Islet precursor cell (in vitro differentiated cells): ENCODE measurements around the gene LIMS2.
A peak's percentile ranks its signal among the peaks of the same experiment; 100 is the strongest.

ENCODE experiments used
- DNase-seq: peaks from one replicate; pipeline ENCODE4 v3.0.0-alpha.2; 2018

LIMS2 gene

DNA sequence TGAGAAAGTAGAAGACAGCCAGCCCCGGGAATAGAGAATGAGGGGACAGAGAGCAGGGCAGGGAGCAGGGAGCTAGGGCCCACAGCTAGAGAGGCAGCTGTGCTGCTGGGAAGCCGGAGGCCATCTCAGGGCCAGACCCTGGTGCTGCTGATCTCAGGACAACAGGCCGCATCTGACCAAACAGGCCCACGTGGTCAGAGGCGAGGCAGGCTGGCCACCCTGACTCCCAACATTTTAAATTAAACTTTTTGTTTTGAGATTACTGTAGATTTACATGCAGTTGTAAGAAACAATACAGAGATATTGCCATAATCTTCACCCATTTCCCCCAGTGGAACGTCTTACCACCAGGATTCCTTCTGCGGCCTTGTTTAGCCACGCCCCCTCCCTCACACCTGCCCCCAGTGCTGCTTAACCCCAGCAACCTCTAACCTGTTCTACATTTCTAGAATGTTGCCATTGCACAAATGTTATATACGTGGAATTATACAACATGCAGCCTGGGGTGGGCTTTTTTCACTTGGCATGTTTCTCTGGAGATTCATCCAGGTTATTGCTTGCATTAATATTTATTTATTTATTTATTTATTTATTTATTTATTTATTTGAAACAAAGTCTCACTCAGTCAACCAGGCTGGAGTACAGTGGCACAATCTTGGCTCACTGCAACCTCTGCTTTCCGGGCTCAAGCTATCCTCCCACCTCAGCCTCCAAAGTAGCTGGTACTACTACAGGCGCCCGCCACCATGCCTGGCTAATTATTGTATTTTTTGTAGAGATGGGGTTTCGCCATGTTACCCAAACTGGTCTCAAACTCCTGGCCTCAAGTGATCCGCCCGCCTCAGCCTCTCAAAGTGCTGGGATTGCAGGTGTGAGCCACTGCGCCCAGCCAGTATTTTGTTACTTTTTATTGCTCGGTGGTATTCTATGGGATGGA, 78.0 kb downstream of the LIMS2 start:
- DNase-seq = peak; percentile 23

DNA sequence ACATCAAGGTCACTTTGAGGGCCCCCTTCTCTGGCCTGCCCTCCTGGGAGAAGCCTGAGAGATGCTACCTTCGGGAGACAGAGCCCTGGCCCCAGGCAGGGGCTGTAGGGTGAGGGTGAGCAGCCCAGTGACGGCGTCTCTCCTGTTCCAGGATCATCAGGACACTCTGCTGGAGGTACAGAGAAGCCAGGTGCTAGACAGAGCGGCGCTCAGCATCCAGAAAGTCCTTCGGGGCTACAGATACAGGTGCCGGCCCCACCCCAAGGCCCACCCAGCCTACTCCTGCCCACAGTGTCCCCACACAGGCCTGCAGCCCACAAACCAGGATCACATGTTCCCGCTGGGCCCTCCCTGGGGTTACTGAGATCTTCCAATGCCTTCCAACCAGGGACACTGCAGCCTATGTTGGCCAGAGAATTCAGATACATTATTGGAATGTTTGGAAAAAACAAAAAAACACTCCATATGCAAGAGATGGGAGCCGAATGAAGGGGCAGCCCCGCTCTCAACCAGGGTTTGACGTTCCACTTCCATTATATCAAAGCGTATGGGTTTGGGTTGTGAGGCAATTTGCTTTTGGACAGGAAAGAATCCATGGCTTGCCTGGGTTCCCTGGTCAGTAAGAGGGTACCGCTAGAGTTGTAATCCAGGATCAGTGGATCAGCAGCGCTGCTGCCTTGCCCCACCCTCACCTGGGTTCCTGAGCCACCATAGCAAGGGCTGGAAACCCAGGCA, 78.9 kb downstream of the LIMS2 start:
- peak; percentile 31 for DNase-seq

DNA sequence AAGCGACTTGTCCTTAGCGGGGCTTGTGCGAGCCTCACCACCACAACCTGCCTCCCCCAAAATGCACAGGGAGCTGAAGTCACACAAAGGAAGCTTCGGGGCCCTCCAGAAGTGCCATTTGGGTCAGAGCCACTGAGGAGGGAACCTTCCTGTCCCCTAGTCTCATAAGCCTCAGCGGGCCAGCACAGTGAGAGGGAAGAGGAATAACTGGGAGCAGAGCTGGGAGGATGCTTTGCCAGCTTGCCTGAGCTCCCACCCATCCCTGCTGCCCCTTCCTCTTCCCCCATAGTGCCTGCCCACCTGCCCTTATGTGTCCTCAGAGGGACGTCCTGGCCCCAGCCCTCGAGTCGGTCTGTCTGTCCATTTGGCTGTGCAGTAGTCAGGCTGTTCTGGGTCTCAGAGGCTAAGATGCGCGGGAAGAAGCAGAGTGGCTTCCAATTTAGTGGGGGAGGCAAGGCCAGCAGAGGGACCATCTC, 81.2 kb downstream of the LIMS2 start:
- DNase-seq = peak; percentile 44

DNA sequence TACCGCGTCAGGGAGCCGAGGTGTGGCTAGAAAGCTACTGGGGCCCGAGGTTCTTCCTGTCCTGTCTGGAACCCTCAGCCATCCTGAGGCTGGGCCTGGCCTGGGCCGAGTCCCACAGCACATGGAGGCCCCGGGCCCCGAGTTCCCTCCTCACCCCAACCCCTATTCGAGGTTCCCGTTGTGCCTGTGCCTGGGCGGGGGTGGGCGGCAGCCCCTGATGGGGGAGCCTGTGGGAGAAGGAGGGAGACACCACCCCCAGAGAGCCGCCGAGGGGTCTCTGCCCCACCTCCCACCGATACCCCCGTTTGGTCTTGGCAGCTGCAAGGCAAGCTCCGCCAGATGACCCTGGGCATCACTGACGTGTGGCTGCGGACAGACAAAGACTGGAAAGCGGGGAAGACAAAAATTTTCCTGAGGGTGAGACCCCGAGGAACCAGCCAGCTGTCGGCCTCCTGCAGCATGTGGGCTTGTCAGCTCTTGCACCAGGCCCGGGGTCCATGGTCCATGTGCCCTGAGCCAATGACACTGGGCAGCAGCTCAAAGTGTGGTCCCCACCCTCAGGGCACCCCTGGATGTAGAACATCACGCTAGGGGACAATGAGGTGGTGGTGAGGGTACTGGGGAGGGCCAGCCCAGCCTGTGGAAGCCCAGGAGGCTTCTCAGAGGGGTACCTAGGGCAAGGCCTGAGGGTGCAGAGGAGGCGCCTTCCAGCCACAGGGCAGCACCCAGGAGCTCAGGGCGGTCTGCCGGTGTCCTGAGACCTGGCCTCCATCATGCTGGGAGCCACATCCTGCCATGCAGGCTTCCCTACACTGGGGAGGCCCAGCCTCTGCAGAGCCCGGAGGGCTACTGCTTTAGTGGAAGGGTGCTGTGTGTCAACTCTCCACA, 81.9 kb downstream of the LIMS2 start:
- peak; percentile 49 for DNase-seq

DNA sequence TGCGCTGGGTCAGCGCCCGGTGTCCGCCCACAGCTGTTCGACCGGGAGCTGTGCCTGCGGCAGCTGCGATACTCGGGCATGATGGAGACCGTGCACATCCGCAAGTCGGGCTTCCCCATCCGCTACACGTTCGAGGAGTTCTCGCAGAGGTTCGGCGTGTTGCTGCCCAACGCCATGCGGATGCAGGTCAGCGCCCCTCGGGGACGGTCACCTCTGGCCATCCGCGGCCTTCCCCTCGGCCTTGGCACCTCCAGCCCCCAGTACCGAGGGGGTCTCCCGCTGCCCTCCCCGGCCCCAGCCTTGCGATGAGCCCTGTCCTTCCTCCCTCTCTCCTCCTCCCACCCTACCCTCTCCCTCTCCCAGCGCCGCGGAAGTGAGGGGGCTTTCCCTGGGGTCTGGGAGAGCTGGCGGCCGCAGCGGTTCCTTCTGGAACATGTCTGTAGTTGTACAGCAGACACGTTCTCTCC, 82.5 kb downstream of the LIMS2 start:
- peak; percentile 43 for DNase-seq

DNA sequence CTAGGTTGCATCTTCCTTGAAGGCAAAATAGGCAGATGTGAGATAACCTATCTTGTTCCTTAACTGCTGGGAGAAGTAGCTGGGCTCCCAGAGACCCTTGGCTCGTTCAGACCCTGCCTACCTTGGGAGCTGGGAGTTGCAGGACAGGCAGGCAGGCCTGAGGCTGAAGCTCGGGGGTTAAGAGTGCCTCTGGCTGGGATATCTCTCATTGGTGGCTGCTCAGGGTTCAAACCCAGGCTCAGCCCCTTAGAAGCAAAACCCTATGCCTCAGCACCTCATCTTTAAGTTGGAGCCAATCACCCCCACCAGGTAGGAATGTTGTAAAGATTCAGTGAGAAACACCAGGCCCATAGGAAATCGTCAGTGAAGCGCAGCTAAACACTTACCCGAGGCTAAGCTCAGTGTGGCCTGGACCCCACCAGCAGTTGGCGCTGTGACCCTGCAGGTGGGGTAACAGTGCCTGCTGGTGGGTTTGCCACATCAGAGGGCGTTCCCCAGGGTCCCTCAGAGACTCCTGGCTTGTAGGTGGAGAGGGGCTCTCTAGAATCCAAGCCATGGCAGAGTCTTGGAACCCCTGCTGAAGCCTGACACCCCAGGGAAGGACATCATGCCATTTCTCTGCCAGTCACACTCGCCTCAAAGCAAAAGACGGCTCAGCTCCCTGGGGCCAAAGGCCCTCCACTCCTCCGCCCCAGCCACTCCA, 84.0 kb downstream of the LIMS2 start:
- peak; percentile 94 for DNase-seq

DNA sequence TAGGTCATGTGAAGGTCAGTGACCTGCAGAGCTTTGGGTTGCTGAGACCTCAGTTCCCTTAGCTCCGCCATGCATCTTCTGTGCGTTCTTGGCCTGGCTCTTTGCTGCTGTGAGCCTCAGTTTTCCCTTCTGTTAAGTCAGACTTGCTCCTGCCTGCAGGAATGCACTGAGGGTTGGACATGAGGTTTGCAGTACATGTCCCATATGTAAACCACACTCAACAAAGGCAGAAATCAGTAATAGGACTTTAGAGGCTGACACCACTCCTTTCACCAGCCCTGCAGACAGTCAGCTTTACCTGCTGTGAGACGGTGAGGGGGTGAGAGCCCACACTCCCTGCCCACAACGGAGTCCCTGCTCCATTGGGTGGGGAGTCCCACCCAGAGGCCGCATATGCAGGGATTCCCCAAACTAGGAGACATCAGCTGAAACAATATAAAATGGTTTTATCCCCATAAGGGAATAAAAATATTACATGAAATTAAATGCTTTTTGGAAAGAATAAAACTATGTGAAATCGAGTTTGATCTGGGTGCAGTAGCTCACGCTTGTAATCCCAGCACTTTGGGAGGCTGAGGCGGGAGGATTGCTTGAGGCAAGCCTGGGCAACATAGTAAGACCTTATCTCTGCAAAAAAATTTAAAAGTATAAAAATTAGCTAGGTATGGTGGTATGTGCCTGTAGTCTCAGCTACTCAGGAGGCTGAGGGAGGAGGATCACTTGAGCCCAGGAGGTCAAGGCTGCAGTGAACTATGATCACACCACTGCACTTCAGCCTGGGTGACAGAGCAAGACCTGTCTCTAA, 84.7 kb downstream of the LIMS2 start:
- DNase-seq = peak; percentile 28

DNA sequence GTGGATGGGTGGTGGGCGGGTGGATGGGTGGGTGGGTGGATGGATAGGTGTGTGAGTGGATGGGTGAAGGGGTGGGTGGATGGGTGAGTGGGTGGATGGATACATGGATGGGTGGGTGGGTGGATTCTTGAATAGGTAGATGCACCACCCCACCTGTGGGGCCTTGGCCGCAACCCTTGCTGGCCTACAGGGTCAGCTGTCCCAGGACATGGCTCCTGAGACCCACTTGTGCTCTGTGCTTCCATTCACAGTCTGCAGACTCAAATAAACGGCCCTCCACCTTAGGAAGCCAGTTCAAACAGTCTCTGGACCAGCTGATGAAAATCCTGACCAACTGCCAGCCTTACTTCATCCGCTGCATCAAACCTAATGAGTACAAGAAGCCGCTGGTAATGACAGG, 85.5 kb downstream of the LIMS2 start:
- no peak for DNase-seq

DNA sequence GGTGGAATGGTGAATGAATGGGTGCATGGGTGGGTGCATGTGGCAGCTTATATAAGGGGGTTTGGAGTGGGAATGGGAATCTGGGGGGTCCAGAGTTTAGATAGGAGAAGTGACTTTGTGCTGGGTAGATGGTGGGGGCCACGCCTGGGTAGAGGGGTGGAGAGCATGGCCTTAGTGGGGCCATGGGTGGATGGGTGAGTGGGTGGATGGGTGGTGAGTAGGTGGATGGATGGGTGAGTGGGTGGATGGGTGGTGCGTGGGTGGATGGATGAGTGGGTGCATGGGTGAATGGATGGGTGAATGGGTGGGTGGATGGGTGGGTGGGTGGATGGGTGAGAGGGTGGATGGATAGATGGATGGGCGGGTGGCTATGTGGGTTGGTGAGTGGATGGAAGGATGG, 86.0 kb downstream of the LIMS2 start:
- peak; percentile 21 for DNase-seq
